NCI-H748 treated with DMSO at 0.1 percent for 48 hours (cell line): ENCODE data around the gene GPR141.

Experiments used
- DNase-seq: peaks from one replicate; lab custom pipeline; 2025; lab: John Stamatoyannopoulos, UW

GPR141 gene

DNA sequence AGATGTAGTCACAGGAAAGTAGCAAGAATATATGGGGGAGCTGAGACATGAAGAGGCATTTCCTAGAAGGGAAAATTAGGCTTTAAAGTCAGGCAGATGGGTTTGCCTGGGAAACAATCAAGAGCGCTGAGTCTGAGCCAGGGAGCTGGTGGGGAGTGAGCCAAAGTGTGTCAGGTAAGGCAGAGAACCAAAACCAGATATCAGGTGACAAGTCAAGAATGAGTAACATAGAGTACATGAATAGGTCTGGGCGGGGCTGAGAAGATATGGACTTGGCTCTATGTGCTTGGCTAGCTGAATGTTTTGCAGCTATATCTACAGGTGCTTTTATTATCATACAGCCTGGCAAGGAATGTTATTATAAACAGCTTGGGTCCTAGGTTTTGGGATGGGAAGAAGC lies 49.3 kb downstream of the GPR141 start:
- no peak for DNase-seq

DNA sequence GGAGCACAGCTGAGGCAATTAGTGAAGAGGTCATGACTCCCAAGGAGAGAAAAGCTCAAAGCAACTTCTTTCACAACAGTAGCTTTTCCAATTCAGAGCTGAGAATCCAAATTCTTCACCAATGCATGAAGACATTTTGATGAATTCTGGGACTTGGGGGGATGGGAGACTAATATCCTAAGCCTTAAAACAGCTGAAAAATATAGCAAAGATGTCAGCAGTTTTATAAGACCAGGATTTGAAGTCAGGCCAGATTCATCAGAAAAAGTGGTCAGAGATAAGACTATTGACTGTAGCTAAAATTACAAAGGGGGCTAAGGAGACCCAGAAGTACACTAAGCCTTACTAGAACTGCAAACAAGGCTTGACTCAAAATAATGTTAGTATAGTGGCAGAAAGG lies 51.6 kb downstream of the GPR141 start:
- no peak for DNase-seq

DNA sequence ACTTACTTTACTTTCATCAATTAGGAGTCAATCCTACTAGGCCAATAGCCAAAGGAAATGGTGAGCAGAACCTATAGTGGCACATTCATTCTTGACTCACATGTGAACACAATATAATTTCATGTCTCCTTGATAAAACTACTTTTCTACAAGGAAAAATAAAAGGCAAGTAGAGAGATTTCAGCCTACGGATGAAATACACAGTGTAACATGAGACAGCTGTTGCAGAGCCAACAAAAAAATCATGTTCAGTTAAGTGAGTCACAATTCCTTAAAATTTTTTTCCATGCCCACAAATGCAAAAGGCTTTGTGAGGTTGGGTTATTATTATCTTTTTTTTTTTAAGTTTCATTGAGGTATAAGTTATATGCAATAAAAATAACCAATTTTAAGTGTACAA lies 54.8 kb downstream of the GPR141 start:
- DNase-seq, result no peak

DNA sequence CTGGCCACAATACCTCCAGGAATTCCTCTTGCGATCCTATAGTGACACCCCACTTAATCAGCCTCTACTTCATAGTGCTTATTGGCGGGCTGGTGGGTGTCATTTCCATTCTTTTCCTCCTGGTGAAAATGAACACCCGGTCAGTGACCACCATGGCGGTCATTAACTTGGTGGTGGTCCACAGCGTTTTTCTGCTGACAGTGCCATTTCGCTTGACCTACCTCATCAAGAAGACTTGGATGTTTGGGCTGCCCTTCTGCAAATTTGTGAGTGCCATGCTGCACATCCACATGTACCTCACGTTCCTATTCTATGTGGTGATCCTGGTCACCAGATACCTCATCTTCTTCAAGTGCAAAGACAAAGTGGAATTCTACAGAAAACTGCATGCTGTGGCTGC lies 56.8 kb downstream of the GPR141 start:
- DNase-seq, result no peak

DNA sequence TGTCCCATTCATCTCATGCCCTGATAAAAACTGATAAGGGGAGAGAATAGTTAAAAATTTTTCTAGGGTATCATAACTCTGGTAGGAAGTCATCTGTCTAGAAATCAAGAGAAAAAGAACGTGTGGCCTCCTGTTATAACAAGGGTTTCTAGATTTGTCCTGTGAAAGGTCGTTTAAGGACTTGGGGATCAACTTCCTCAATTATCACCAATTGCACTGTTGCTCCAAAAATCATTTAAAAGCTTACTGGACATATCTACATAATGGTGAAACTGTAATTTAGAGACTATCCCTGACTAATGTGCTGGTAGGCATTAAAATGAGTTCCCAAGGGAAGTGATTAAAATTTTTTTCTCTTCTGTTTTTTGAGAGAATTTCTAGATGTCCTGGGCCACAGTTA lies 58.2 kb downstream of the GPR141 start:
- DNase-seq, result no peak

DNA sequence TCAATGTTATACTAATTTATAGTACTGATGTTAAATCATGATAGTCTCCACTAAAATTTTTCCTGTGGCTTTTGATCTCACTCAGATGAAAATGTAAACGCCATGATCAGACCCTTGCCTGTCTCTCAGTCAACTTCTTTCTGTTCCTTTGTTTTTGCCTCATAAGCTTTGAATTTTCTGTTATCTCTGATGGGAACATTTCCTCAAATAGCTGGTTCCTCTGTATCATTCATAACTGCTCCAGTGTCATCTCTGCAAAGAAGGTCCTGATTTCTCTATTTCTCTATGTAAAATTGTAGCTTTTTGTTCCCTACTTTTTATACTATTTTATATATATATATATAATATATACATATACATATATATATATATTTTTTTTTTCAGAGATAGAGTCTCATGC lies 67.5 kb downstream of the GPR141 start:
- no peak for DNase-seq

DNA sequence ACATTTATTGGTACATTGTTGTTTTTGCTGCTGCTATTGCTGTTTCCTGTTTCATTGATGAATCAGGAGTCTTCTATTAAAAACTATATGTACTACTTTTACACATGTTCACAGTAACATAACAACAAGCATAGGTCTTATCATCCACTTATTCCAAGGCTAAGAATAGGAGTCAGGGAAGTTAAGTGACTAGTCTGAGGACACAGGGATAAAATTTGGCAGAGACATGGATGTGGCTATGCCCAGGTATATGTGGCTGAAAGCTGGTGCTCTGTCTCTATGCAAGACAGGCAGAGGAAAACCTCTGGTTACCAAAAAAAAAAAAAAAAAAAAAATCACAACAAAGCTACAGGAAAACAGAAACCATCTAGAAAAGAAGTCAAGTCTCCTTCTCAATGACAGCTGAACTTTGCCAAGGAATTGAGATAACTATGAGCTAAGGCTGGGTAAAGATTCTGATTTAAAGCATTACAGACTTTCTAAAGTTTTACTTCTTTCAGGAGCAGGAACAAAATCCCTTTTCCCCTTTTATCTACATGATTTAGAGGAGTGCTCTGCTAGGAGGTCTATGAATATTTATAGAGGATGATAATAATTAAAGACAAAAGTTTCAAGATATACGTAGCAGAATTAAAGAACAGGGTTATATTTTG lies 70.0 kb downstream of the GPR141 start:
- no peak for DNase-seq

DNA sequence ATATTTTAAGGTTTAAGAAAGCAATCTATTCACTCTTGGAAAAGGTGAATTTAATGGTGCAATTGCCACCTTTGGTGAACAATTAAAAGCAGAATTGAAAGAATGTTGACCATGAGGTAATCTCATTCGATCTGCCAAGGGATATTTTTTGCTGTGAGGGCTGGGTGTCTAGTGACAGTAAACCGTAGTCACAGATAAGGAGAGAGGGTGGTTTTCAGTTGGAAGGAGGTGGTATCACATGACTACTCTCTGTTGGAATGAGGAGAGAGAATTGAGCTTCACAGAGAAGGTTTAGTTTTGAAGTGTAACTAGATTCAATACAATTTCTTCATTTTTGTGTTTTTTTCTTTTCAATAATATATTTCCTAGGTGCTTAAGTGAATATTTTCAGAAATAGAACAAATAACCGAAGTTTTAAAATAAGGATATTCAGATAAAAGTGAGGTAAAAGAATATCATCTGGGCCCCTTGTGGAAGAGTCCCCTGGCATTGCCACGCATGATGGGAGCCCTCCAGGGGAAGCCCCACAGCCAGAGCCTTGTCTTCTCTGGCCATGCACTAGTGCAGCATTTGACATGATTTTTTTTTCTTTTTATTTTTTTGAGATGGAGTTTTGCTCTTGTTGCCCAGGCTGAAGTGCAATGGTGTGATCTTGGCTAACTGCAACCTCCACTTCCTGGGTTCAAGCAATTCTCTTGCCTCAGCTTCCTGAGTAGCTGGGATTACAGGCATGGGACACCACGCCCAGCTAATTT lies 73.4 kb downstream of the GPR141 start:
- DNase-seq, result no peak

DNA sequence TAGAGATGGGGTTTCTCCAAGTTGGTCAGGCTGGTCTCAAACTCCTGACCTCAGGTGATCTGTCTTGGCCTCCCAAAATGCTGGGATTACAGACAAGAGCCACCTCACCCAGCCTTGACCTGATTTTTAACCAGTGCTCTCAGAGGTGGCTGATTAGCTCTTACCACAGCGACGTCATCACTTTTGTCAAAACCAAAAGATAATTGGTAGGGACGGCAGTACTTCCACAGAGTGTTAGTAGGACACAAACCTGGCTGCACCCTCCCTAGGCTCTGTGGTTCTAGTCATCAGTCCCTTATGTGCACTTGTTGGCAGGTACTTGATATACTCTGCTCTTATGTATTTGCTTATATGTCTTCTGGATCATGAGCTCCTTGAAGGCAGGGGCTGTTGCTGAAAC lies 74.0 kb downstream of the GPR141 start:
- DNase-seq, result no peak

DNA sequence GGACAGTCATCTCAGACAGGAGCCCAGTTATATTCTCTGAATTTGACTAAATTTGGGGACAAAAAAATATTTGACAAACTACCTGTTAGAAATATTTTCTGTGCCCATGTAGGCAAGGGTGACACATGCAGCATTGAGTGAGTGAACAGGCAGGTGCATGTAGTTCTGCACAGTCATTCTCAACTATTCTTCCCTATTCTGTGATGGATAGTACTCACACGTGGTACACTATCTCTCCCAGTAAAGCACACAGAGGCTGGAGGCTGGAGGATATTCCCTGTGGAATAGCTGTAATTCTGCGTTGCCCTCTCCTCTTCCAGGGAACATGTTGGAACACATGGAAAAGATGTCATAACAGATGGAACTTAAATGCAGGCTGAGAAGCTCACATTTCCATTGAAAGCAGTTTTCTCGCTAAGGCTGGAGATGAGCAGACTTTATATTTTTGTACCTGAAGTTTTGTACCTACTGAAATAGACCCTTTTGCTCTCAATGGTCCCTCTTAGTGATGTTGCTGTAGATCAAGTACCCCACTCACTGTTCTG lies 75.0 kb downstream of the GPR141 start:
- DNase-seq, result no peak

DNA sequence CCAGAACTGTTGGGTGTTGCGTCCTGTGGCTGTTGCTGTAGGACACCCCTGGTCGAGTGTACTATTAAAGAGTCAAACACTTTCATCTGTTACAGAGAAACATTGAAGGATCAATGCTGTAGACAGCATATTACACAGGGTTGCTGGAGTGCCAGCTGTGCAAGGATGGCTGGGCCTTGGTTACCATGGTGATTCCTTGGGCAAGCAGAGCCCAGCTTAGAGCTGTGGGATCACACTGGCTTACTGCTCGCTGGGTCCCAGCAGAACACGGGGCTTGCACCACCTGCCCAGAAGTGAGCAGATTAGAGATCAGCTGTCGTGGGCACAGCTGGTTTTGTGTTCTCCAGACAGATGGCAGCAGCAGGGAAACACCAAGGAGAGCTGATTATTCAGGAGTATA lies 76.0 kb downstream of the GPR141 start:
- DNase-seq, result no peak

DNA sequence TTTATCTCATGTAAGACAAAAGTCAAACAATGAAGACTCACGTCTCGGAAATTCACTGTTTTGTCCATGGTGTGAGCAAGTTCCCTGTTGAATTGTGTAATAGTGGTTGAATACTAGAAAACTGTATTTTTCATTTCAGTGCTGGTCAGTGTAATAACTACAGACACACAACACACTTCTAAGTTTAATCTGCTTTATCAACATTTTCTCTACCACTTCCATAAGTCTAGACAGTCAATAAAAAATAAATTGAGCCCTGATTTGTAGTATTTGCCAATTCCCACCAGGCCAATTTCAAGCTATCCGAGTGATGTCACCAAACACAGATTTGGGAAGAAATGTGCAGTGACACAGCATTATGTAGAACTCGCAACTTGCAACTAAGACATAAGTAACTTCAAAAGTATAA lies 81.9 kb downstream of the GPR141 start:
- DNase-seq, result no peak

DNA sequence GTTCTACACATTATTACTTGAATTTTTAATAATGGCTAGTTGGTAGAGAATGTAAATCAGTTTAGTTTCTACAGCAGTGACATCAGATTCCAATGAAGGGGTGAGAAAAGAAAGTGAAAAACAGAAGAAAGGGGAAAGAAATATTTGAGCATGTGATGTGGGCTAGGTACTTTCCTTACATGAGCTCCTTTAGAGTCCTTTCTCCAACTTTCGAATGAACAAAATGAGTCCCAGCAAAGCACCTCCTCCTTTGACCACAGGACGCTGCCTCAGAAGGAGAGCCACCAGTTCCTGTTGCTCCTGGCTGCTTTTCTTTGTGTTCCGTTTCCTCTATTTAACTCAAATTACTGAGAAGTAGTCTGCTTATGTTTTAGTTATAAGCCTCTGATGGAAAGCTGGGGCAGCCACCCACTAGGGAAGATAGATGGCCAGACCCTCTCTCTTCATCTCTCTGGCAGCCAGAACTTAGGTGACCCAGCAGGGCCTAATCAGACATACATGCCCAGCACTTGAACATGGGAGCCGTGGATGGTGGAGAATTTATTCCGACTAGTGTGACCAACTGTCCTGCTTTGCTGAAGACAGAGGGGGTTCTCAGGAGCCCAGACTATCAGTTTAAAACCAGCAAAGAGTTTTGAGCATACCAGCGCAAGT lies 82.4 kb downstream of the GPR141 start:
- no peak for DNase-seq

DNA sequence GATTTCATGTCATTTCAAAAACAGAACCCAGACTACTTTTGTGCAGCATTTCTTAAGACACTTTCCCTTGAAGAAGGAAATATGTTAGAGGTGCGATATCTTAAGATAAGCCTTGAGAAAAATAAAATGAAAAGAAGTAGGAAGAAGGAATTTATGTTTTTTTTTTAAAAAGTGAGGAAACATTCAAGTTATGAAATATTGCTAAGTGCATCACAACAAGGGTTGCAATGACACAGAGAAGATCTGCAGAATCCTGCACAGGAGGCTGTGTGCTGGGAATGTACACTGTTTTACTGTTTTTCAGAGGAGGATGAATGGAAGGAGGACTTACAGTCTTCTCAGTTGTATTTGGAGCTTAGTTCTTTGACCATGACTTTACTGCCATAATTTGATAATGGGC lies 85.0 kb downstream of the GPR141 start:
- no peak for DNase-seq

DNA sequence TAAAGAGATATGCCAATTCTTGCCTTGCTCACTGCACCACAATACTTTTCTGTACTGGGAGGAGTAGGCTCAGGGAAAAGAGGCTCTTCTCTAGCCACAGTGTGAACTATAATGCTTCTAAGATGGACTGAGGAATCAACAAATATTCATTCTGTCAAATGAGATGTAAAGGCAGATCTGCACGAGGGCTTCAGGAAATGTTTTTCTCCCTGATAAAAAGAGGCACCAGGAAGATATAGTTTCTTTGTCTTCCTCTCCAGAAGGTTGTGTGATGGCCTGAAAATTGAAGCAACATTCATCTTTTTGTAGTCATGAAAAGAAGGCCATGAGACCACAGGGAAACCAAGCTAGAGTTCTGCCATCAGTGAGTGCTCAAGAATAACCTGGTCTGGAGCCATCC lies 85.7 kb downstream of the GPR141 start:
- DNase-seq, result no peak

DNA sequence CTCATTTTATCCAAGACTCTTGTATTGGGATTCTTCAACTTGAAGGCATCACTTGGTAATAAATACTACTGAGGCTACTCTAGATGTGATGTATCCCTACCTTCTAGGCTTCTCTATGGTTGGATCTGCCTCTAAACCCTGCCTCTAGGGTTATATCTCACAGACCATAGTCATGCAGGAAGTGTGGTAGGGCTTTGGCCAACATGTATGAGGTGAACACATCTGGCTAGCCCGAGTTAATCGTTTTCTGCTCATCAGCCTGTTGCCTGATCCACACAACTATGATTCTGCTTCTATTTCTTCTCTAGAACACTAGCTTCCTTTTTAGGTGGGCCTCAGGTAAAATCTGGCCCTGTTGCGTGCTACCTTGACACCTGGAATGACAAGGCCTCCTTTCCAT lies 86.2 kb downstream of the GPR141 start:
- DNase-seq, result no peak

DNA sequence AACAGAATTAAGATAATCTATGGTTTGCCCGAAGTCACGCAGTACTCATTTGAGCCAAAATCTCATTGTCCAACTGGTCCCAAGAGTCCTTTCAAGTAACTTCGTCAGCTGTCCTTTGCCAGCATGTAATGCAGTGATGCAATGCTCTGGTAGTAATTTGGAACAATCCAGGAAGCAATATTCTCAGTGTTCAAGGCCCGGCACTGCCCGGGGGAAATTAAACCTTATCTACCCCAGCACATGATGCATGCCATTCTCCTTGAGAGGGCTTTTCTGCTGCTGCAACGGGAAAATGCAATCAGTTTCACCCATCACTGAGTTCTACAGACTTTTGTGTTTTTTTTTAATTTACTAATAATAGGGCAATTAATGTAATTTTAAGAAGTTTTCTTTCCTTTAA lies 87.3 kb downstream of the GPR141 start:
- no peak for DNase-seq

DNA sequence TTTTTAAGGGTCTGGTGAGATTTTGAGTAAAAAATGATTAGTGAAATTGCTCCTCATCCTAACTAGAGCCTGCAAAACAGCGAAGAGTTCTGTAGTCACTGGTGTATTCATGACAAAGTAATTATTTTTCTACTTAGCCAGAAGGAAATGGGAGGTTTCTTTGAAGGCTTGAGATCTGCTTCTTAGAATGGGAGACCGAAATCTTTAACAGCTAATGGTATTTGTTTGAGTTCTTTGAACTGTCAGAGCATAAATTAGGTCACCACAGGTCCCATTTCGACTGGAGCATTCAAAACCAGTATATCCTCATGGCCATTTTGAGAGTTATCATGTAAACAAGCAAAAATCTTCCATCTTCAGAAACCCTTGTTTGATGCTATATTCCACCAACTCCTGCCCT lies 87.8 kb downstream of the GPR141 start:
- DNase-seq, result no peak

DNA sequence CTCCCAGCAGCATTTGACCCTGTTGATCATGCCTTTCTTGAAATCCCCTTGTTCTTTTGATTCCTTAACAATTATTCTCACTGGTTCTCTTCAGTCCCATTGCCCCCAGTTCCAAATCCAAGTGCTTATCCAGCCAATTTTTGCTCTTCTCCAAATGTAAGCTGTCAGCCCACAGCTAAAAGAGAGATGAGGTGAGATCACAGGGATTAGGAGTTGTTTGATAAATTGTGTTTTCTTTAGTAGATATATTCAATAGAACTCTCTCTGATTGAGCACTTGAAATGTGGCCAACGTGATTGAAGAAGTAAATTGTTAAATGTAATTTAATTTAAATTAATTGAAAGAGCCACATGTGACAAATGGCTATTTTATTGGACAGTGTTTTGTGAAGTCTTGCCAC lies 88.2 kb downstream of the GPR141 start:
- no peak for DNase-seq

DNA sequence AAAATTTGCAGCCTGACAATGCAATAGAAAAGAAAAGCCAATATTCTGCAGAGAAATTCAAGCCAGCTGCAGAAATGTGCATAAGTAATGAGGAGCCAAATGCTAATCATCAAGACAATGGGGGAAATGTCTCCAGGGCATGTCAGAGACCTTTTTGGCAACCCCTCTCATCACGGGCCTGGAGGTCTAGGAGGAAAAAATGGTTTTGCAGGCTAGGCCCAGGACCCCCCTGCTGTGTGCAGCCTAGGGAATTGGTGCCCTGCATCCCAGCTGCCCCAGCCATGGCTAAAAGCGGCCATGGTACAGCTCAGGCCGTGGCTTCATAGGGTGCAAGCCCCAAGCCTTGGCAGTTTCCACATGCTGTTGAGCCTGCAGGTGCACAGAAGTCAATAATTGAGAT lies 92.4 kb downstream of the GPR141 start:
- no peak for DNase-seq

DNA sequence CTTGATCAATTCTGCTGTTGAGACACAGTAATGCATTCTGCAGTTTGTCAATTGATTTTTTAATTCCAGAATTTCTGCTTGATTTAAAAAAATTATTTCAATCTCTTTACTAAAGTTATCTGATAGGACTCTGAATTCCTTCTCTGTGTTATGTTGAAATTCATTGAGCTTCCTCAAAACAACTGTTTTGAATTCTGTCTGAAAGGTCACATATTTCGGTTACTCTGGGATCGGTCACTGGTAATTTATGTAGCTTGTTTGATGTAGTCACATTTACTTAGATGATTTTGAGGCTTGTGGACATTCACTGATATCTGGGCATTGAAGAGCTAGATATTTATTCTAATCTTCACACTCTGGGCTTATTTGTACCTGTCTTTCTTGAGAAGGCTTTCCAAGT lies 97.6 kb downstream of the GPR141 start:
- no peak for DNase-seq

DNA sequence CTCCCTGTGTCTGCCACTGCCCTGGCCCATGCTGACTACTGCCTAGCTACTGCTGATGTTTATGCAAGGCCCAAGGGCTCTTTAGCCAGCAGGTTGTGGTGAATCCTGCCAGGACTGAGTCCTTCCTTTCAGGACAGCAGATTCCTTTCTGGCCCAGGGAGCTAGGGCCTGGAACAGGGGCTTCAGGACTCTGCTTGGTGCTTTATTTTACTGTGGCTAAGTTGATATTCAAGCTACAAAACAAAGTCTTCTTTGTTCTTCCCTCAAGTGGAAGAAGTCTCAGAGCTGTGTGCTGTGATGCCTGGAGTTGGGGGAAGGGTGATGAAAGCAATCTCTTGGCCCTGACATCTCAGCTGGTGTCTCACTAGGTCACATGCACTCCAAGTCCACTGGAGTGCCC lies 98.6 kb downstream of the GPR141 start:
- DNase-seq, result no peak

DNA sequence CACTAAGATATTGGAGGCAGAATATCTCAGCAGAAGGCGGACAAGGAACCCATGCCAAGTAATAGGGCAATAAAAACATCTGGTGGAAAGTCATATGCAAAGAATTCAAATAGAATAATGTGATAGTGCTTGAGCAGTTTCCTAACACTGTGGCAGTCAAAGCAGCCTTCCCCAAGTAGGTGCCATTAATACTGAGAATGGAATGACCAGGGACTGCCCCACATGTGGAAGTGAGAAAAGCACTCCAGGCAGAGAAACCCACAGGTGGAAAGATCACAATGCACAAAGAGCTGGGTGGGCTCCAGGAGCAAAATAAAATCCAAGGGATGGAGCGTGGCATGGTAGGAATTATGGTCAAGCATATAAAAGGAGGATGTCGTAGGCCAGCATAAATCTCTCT lies 100.4 kb downstream of the GPR141 start:
- no peak for DNase-seq
